Chondrocyte (in vitro differentiated cells): ENCODE results near the gene COL5A3. TPM values are rescaled to one million over a fixed set of nuclear protein-coding genes. Genes with fewer than 3 reads are reported as not detected.
"Not testable (repeated sequence)": the region's sequence is repeated elsewhere in the genome, so short reads cannot be mapped to it uniquely, and the experiment has no call there.

Experiments used
- DNase-seq: peaks from one replicate; pipeline ENCODE4 v3.0.0; 2021; ENCODE audit warnings: mixed read lengths, low spot score
- H3K27ac Mint-ChIP-seq: one replicate; pipeline ENCODE4 v1.8.0; 2021; ENCODE audit warnings: mild to moderate bottlenecking, moderate library complexity, mixed read lengths; ENCODE audit not compliant: unreplicated experiment
- H3K27me3 Mint-ChIP-seq: 2 replicates; pipeline ENCODE4 v1.8.0; 2021; ENCODE audit warnings: low read depth, mixed read lengths
- H3K36me3 Mint-ChIP-seq: 2 replicates; pipeline ENCODE4 v1.8.0; 2021; ENCODE audit warnings: low read depth, mixed read lengths
- H3K4me1 Mint-ChIP-seq: 2 replicates; pipeline ENCODE4 v1.8.0; 2021; ENCODE audit warnings: low read depth, mild to moderate bottlenecking, mixed read lengths
- H3K4me3 Mint-ChIP-seq: one replicate; pipeline ENCODE4 v1.8.0; 2021; ENCODE audit warnings: mild to moderate bottlenecking, moderate library complexity, mixed read lengths; ENCODE audit not compliant: unreplicated experiment
- H3K9me3 Mint-ChIP-seq: 2 replicates; pipeline ENCODE4 v1.8.0; 2021; ENCODE audit warnings: low read depth, mixed read lengths
- CTCF ChIP-seq: fragments of 200-600 bp; sonication (generic); IDR thresholded peaks from 2 replicates; pipeline ENCODE4 v1.5.0; 2021; ENCODE audit warnings: antibody characterized with exemption, mild to moderate bottlenecking, moderate library complexity
- total RNA-seq: library from RNA; stranded (reverse); gene quantifications from 3 replicates; pipeline ENCODE4 v1.2.1, GENCODE V29; 2021

Gene COL5A3
- total RNA-seq, 1 donor from 2014 or later = 65.9 TPM

GRCh38 chr19:9956956-9957355 lies 53.3 kb downstream of the COL5A3 start:
- H3K27ac Mint-ChIP-seq = no peak overlapping the region
- H3K4me1 Mint-ChIP-seq = peaks cover 10% of the 10 kb centered on the region
- DNase-seq = no peak

GRCh38 chr19:9953802-9954542 lies 56.3 kb downstream of the COL5A3 start:
- H3K27me3 Mint-ChIP-seq = no peaks in the 10 kb centered on the region
- peaks cover 10% of the 10 kb centered on the region for H3K4me1 Mint-ChIP-seq
- H3K9me3 Mint-ChIP-seq = no peaks in the 10 kb centered on the region
- no peak overlapping the region for H3K4me3 Mint-ChIP-seq
- no peak for TF ChIP-seq CTCF
- DNase-seq = no peak
- H3K36me3 Mint-ChIP-seq = no peaks in the 10 kb centered on the region
- no peak overlapping the region for H3K27ac Mint-ChIP-seq

More at GRCh38 chr19:9956956-9957355, 53.3 kb downstream of the COL5A3 start:
- H3K9me3 Mint-ChIP-seq = no peaks in the 10 kb centered on the region
- peaks cover 2% of the 10 kb centered on the region for H3K36me3 Mint-ChIP-seq
- H3K4me3 Mint-ChIP-seq = no peak overlapping the region
- no peaks in the 10 kb centered on the region for H3K27me3 Mint-ChIP-seq
- no peak for TF ChIP-seq CTCF

- no peak overlapping the region for H3K4me3 Mint-ChIP-seq
- no peak for DNase-seq
- no peak for TF ChIP-seq CTCF
- no peaks in the 10 kb centered on the region for H3K36me3 Mint-ChIP-seq
- no peaks in the 10 kb centered on the region for H3K9me3 Mint-ChIP-seq
- H3K27ac Mint-ChIP-seq = no peak overlapping the region
- H3K27me3 Mint-ChIP-seq = no peaks in the 10 kb centered on the region
- H3K4me1 Mint-ChIP-seq = peaks cover 7% of the 10 kb centered on the region
Observed at GRCh38 chr19:9952276-9952675, 58.0 kb downstream of the COL5A3 start.

- H3K4me1 Mint-ChIP-seq = peaks cover 36% of the 10 kb centered on the region
- peaks cover under 1% of the 10 kb centered on the region for H3K9me3 Mint-ChIP-seq
- no peaks in the 10 kb centered on the region for H3K36me3 Mint-ChIP-seq
- no peak for DNase-seq
- H3K27me3 Mint-ChIP-seq = no peaks in the 10 kb centered on the region
- peak overlapping the region; percentile 43 for H3K27ac Mint-ChIP-seq
- H3K4me3 Mint-ChIP-seq = peak overlapping the region; percentile 15
- TF ChIP-seq CTCF = no peak
Observed at GRCh38 chr19:9947441-9947840, 62.9 kb downstream of the COL5A3 start.

GRCh38 chr19:9946528-9947125 lies 63.7 kb downstream of the COL5A3 start:
- peaks cover 36% of the 10 kb centered on the region for H3K4me1 Mint-ChIP-seq
- H3K27ac Mint-ChIP-seq = peak overlapping the region; percentile 95
- not testable (repeated sequence) for H3K9me3 Mint-ChIP-seq, DNase-seq, H3K4me3 Mint-ChIP-seq, H3K27me3 Mint-ChIP-seq, H3K36me3 Mint-ChIP-seq
